Activated CD4-positive, alpha-beta T cell treated with anti-CD3 and anti-CD28 coated beads, Interleukin-2, amount 50 U/mL, for 24 hours (primary cell): ENCODE results near the gene CRISP1.
"Not testable (repeated sequence)": the region's sequence is repeated elsewhere in the genome, so short reads cannot be mapped to it uniquely, and the experiment has no call there.

ENCODE experiments used
- DNase-seq, 2 donors: peaks; one replicate each; pipeline ENCODE4 v3.0.0-alpha.2; 2020; ENCODE audit warnings: low read depth in 1 of 2, low spot score in 1 of 2

CRISP1 gene

DNA sequence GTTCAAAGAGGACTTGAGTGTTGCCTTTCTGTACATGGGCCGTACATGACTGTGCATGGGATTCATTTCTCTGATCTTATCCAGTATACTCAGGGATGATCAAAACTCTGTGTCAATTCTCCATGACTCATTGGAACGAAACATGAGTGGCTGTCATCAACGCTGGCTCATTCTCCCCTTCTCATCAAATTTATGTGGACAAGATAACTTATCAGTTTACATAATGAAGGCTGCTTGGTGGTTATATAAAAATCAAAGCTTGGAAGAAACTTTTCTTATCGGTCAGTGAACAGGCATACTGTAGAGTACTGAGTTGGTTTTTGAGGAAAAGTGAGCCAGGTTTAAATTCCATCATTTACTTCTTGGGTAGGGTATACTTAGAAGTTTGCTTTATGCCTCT is 24.9 kb downstream of the CRISP1 start:
- no peak for DNase-seq

DNA sequence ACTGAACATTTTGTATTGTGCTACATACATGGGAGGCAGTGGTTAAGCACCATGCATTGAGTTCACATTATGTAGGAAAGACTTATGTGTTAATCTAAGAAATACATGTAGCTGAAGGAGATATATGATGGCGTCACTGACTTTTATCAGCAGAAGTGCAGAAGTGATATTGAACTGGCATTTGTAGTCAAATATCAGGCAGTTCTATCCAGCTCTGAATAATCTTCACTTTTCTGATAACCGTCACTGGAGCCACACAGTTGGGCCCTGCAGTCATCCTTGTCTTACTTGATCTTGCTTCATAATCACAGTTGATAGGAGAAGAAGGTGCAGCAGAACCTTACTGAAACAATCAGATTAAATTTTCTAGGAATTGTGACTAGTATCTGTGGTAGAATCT is 26.4 kb downstream of the CRISP1 start:
- no peak for DNase-seq

DNA sequence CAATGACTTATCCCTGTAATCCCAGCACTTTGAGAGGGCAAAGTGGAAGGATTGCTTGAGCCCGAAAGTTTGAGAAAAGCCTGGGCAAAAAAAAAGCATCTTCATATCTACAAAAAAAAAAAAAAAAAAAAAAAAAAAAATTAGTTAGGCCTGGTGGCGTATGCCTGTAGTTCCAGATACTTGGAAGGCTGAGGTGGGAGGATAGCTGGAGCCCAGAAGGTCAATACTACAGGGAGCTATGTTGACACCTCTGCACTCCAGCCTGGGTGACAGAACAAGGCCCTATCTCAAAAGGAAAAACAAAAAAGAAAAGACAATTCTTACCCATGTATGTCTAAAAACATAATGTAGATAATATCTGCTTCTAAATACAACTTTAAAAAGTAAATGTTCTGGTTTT is 27.2 kb downstream of the CRISP1 start:
- no peak for DNase-seq

DNA sequence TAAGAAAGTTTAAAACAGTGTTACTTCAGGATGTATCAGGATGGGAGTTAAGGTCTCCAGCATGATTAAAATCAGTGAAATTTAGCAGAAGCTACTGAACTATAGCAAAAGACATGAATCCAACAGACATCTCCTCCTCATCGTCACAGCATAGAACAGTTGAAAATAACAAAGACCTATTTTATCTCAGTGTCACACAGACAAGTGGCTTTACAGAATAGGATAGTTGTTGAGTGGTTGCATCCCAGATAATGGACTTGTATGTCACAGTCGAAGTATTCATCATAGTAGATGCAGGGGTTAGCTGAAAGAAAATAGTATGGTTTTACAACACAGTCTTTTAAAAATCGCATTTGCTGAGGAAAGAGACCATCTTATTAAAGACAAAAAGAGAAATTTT is 31.2 kb downstream of the CRISP1 start:
- DNase-seq: no peak

DNA sequence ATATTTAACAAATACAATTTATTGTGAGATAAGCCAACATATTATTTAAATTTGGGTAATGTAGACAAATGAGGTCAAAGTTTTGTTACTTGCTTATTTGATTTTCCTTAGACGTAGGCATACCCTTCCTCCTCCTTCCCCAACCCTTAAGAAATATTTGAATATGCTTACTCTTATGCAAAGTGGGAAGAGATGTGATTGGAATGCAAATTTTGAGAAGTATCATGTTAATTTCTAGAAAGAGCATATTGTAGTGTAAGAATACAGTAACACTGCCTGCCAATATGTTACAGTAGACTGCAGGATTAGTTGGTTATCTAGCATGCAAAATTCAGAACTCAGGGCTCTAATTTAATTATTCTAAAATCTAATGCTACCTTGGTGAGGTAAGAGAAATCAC is 32.9 kb downstream of the CRISP1 start:
- no peak for DNase-seq

DNA sequence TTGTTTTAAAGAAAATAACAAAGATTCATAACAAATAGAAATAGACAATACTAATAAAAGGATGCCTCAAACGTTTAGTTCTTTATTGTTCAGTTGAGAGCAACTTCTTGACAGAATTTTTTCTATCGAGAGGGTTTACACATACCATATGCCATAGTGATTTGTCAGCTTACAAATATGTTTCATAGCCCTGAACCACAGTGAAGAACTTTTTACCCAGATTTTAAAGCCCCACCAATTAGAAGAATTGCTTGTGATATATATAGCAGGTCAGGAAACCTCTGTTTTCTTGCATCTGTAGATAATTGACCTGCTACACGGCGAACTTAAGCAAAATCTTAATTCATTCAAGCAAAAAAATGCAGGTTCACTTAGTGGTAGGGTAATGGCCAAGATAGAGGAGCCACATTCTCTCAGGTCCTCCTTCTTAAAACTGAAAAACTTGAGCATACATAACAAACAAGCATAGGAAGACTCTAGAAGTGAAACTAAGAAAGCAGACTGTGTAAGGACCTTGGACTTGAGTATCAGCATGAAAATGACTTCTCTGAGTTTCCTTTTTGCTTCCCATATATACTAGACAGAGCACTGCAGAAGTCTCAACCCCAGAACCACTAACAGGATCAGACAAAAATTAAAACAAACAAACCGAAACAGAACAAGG is 39.5 kb downstream of the CRISP1 start:
- no peak for DNase-seq

DNA sequence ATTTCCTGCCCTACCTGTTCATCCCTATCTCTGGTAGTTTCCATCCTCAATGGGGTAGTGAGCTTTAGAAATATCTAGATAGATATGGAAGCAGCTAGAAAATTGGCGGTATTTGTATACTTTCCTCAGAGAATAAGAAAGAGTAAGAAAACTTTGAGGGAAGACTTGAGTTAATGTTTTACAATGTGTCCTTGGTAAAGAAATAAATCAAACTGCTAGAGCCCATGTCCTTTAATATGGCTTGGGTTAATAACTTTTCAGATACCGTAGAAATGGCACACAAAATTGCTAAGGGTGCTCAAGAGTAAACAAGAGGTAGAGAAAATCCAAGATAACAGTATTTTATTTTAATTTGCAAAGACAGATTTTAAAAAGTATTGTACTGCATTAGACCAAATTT is 51.2 kb downstream of the CRISP1 start:
- no peak for DNase-seq

DNA sequence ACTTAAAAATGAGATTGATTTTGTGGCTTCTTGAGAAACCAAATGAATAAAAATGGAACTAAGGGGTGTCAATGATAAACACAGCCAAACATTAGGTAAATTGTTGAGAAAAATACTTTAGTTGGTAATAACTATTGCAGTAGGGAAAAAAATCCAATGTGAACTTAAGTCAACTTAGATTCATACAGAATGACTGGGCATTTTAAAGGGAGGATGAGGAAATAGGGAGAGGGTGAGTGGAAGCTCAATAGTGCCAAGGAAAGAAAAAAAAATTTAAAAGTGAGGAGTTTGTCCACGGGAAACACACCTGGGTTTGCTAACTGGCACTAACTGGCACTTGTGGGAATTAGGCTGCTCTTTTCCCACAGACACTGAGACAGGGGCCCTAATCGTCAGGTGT is 53.1 kb downstream of the CRISP1 start:
- no peak for DNase-seq

DNA sequence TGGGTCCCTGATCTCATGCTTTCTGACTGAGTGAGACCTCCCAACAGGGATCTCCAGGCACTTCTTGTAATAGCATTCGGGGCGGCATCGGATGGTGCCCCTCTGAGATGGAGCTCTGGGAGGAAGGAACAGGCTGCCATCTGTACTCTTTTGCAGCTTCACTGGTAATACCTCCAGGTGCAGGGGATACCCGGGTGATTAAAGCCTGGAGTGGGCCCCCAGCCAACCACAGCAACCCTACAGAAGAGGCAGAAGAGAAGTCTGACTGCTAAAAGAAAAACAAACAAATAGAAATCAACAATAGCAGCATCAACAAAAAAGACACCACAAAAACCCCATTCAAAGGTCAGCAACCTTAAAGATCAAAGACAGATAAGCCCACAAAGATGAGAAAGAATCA is 60.2 kb downstream of the CRISP1 start:
- DNase-seq: no peak

DNA sequence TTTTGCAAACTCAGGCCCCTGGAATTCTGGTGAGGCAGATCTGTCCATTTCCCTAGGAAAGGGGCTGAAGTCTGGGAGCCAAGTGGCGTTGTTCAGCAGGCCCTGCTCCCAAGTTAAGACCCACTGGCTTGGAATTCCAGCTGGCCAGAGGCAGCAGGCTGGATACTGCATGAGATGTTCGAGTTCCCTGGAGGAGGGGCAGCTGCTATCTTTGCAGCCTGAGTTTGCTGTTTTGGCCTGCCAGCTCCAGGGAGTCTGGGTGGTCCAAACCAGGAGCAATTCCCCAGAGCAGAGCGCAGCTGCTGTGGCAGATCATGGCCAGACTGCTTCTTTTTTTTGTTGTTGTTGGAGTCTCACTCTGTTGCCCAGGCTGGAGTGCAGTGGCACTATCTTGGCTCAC is 61.1 kb downstream of the CRISP1 start:
- no peak for DNase-seq

DNA sequence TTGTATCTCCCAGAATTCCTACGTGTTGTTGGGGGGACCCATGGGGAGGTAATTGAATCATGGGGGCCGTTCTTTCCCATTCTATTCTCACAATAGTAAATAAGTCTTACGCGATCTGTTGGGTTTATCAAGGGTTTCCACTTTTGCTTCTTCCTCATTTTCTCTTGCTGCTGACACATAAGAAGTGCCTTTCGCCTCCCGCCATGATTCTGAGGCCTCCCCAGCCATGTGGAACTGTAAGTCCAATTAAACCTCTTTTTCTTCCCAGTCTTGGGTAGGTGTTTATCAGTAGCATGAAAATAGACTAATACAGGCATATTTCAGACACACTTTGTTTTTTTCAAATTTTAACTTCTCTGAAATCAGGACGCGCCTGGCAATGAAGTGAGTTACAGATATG is 64.8 kb downstream of the CRISP1 start:
- no peak for DNase-seq

DNA sequence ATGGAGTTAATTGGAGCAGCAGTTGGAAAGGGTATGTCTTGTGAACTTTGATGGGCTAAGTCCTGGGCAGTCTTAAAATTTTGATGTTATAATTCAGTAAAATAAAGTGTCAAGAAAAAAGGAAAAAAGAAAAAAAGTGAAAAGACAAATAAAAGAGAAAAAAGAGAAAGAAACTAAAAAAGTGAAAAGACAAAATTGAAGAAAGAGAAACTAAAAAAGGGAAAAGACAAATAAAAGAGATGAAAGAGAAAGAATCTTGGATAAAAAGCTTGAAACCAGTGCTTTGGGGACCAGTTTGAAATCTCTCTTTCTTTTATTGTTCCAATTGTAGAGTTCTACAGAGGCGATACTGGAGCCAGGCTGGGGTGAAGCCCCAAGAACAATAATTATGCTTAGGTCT is 67.2 kb downstream of the CRISP1 start:
- DNase-seq: no peak

DNA sequence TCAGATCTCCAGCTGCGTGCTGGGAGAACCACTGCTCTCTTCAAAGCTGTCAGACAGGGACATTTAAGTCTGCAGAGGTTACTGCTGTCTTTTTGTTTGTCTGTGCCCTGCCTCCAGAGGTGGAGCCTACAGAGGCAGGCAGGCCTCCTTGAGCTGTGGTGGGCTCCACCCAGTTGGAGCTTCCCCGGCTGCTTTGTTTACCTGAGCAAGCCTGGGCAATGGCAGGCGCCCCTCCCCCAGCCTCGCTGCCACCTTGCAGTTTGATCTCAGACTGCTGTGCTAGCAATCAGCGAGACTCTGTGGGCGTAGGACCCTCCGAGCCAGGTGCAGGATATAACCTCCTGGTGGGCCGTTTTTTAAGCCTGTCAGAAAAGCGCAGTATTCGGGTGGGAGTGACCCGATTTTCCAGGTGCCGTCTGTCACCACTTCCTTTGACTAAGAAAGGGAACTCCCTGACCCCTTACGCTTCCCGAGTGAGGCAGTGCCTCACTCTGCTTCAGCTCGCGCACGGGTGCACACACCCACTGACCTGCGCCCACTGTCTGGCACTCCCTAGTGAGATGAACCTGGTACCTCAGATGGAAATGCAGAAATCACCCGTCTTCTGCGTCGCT is 69.4 kb downstream of the CRISP1 start:
- not testable (repeated sequence) for DNase-seq

DNA sequence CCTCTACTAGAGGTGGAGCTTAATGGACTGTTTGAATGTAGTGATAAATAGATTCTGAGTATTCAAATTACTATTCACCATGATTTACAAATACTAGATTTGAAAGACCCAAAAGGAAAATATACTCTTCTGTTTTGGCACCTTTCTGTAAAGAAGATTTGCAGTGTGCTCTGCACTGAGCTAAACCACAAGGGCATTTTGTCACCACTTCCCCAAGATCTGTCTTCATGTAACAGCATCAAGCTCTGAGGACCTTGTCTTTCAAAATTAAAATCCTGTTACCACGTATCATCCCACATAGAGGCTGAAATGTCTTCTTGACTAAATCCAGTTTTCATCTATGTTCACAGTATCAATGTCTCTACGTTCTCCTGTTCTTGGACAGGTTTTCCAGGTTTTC is 76.0 kb downstream of the CRISP1 start:
- no peak for DNase-seq

DNA sequence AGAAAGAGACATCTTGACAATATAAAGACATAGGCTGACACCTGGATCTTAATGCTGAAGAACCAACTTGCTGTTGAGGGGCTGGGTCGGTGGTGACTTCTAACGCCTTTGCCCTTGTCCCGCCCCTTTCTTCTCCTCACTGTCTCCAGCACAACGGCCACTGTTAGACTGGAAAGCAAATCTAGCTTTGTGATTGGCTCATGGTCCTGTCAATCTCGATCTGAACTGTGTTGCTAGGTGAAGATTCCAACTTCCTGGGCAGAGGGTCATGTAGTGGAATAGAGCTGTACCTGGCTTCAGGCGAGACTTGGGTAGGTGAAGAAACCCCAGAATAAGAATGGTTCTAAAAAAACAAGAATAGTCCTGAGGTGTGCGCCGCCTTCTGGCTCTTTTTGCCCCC is 79.2 kb downstream of the CRISP1 start, which contains the start of gene PGK2:
PGK2 (minus strand) TSS at position 110 of the 400 bp plus-strand sequence; CDS start at position 12, 98 bp downstream.
- no peak for DNase-seq

DNA sequence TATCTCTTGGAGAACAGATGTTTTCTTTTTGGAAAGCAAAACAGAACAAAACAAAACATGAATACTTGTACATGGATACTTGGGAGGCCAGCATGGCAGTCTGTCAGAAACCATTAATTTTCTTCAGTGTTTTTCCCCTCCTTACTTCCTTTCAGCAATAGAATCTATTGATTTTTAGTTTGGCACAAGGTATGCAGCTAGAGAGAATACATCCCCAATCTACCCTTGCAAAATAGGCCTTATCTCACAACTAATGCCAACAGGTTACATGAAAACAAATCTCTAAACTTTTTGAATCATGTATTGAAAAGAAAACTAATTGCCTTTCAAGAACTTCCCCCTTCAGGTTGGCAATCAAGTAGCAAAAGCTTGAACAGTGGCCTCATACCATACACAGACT is 82.1 kb downstream of the CRISP1 start:
- DNase-seq: no peak
